Osteoblast (primary cell): ENCODE results near the gene IER3. TPM values are rescaled to one million over a fixed set of nuclear protein-coding genes. Genes with fewer than 3 reads are reported as not detected.

Experiments
- DNase-seq: peaks from one replicate; pipeline ENCODE4 v3.0.0; 2011; ENCODE audit warnings: low spot score, mixed read lengths; ENCODE audit not compliant: insufficient read length; ENCODE audit errors: missing footprints
- H2AFZ ChIP-seq: 2 replicates; pipeline ENCODE4 v1.6.0; 2011; ENCODE audit warnings: mild to moderate bottlenecking, low read length
- H3K27ac ChIP-seq: 2 replicates; pipeline ENCODE4 v1.5.1; 2011; ENCODE audit warnings: mild to moderate bottlenecking, low read depth, low read length, moderate library complexity
- H3K27me3 ChIP-seq: 2 replicates; pipeline ENCODE4 v1.6.0; 2012; ENCODE audit warnings: mild to moderate bottlenecking, control low read depth, inconsistent platforms, low read length, moderate library complexity; ENCODE audit not compliant: insufficient read depth
- H3K36me3 ChIP-seq: 2 replicates; pipeline ENCODE4 v1.5.1; 2011; ENCODE audit warnings: mild to moderate bottlenecking, low read length, control low read depth, moderate library complexity; ENCODE audit not compliant: insufficient read depth
- H3K4me1 ChIP-seq: 2 replicates; pipeline ENCODE4 v1.5.1; 2011; ENCODE audit warnings: mild to moderate bottlenecking, low read length, control low read depth, moderate library complexity; ENCODE audit not compliant: insufficient read depth
- H3K4me2 ChIP-seq: 2 replicates; pipeline ENCODE4 v1.6.0; 2011; ENCODE audit warnings: mild to moderate bottlenecking, low read length; ENCODE audit not compliant: insufficient read depth
- H3K4me3 ChIP-seq: fragments of 200-600 bp; sonication (generic); 3 replicates; pipeline ENCODE4 v1.5.1; 2012; ENCODE audit warnings: mild to moderate bottlenecking, low read length, inconsistent platforms; ENCODE audit not compliant: insufficient read depth
- H3K79me2 ChIP-seq: 2 replicates; pipeline ENCODE4 v1.6.0; 2012; ENCODE audit warnings: mild to moderate bottlenecking, low read length, control low read depth, inconsistent platforms; ENCODE audit not compliant: insufficient read depth
- H3K9me3 ChIP-seq: 2 replicates; pipeline ENCODE4 v1.5.1; 2011; ENCODE audit warnings: low read depth, low read length, control low read depth
- H4K20me1 ChIP-seq: 2 replicates; pipeline ENCODE4 v1.6.0; 2012; ENCODE audit warnings: mild to moderate bottlenecking, low read length, control low read depth; ENCODE audit not compliant: insufficient read depth
- total RNA-seq: library from RNA; depleted of rRNA; stranded (reverse); fragments of >200 nt; gene quantifications from 2 replicates; pipeline ENCODE4 v1.2.3, GENCODE V29; 2012
- TF ChIP-seq, protein P1 (sequence below): IDR thresholded peaks from 2 replicates; pipeline ENCODE4 v1.5.1; 2011; ENCODE audit warnings: mild to moderate bottlenecking, low read depth, low read length, moderate library complexity; ENCODE audit errors: extremely low read depth

The IER3 gene
- total RNA-seq, 1 donor: 54.6 TPM

DNA sequence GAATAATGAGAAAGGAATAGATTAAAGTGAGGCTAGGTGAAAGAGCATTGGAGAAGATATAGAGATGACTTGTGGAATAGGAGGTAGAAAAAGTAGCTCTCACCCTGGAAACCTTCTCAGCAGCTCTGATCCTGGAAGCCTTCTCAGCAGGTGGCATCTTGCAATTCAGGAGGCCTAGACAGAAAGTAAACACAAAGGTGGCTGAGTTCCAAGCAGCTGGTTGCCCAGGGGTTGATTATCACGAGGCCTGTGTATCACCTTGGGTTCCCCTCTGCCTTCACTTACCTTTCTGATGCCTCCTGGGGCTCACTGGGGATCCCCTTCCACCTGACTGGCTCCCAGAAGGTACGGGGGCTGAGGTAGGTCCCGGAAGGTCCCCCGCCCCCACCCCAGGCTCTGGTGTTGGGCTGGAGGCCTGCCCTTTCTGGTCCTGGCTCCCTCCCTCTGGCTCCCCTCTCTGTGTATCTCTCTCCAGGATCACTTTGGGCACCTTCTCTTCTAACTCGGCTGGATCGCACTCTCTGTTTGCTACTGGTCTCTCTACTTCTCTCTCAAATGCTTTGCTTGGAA lies 37.0 kb downstream of the IER3 start:
- peaks cover 6% of the 10 kb centered on the region for H3K4me1 ChIP-seq
- no peak overlapping the region for H3K4me2 ChIP-seq
- no peak overlapping the region for H3K4me3 ChIP-seq
- no peak overlapping the region for H3K27ac ChIP-seq
- no peaks in the 10 kb centered on the region for H3K27me3 ChIP-seq
- no peaks in the 10 kb centered on the region for H3K9me3 ChIP-seq
- TF ChIP-seq, protein P1, sequence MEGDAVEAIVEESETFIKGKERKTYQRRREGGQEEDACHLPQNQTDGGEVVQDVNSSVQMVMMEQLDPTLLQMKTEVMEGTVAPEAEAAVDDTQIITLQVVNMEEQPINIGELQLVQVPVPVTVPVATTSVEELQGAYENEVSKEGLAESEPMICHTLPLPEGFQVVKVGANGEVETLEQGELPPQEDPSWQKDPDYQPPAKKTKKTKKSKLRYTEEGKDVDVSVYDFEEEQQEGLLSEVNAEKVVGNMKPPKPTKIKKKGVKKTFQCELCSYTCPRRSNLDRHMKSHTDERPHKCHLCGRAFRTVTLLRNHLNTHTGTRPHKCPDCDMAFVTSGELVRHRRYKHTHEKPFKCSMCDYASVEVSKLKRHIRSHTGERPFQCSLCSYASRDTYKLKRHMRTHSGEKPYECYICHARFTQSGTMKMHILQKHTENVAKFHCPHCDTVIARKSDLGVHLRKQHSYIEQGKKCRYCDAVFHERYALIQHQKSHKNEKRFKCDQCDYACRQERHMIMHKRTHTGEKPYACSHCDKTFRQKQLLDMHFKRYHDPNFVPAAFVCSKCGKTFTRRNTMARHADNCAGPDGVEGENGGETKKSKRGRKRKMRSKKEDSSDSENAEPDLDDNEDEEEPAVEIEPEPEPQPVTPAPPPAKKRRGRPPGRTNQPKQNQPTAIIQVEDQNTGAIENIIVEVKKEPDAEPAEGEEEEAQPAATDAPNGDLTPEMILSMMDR: no peak
- H3K79me2 ChIP-seq: no peaks in the 10 kb centered on the region
- DNase-seq: no peak
- H3K36me3 ChIP-seq: peaks cover 77% of the 10 kb centered on the region
- H2AFZ ChIP-seq: no peak overlapping the region
- no peaks in the 10 kb centered on the region for H4K20me1 ChIP-seq

DNA sequence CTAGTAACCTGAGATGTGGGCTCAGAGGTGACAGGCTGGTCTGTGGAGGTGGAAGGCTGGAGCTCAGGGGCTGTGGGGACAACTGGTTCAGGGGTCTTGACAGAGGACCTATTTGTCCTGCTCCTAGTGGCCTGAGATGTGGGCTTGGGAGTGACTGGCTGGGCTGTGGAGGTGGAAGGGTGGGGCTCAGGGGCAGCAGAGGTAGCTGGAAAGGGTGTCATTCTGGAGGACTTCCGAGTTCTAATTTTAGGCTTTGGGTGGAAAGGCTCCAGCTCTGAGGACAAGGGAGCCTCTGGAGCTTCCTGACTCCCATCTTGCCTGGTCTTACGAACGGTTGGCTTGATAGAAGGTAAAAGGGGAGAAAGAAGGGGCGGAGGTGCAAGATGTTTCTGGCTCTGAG lies 38.7 kb downstream of the IER3 start:
- TF ChIP-seq, protein P1: no peak
- no peaks in the 10 kb centered on the region for H3K79me2 ChIP-seq
- peaks cover 63% of the 10 kb centered on the region for H3K36me3 ChIP-seq
- no peaks in the 10 kb centered on the region for H3K27me3 ChIP-seq
- no peak overlapping the region for H3K4me2 ChIP-seq
- no peak overlapping the region for H3K27ac ChIP-seq
- DNase-seq: no peak
- no peaks in the 10 kb centered on the region for H3K9me3 ChIP-seq
- H3K4me1 ChIP-seq: peaks cover 6% of the 10 kb centered on the region
- no peak overlapping the region for H3K4me3 ChIP-seq
- H4K20me1 ChIP-seq: no peaks in the 10 kb centered on the region
- H2AFZ ChIP-seq: no peak overlapping the region

DNA sequence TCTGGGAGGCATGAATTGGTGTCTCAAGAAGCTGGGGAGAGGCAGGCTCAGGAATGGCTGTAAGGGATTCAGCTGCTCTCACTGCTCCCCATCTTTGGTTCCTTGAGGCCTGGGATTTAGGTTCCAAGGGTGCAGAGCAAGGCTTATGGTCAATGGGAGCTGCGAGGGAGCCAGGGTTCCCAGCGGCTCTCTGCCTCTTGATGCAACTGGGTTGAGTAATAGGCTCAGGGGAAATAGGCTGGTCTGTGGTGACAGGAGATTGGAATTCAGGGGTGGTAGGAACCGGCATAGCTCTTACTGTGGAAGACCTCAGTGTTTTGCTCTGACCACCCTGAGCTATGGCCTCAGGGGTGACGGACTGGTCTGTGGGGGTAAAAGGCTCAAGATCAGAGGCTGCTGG lies 40.5 kb downstream of the IER3 start:
- Histone ChIP-seq H3K4me3 (no peak overlapping the region), H3K9me3 (no peaks in the 10 kb centered on the region), H2AFZ (no peak overlapping the region), H3K36me3 (peaks cover 55% of the 10 kb centered on the region), H3K4me1 (peaks cover 6% of the 10 kb centered on the region), H3K4me2 (no peak overlapping the region), H3K27me3 (no peaks in the 10 kb centered on the region), H3K27ac (no peak overlapping the region), H4K20me1 (no peaks in the 10 kb centered on the region), H3K79me2 (no peaks in the 10 kb centered on the region)
- no peak for DNase-seq
- TF ChIP-seq, protein P1: no peak

DNA sequence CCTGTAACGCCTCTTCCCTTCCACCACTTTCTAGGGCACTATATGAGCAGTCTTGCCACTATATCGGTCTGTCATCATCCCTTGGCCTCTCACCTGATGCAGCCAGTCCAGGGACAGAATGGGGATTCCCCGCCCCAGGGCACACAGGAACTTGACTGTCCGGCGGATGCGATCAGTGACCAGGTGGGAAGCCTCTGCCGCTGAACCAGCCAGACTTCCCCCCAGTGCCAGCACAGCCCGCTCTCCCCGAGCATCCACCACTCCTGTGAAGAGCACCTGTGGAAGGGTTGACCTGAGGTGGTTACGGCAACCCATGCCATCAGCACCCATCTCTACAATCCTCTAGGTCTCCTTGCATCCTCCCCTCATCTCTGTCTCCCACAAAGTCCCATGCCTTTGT lies 41.3 kb downstream of the IER3 start:
- H3K36me3 ChIP-seq: peaks cover 50% of the 10 kb centered on the region
- DNase-seq: no peak
- no peaks in the 10 kb centered on the region for H4K20me1 ChIP-seq
- no peaks in the 10 kb centered on the region for H3K79me2 ChIP-seq
- H3K4me3 ChIP-seq: no peak overlapping the region
- TF ChIP-seq, protein P1: no peak
- H3K4me1 ChIP-seq: peaks cover 6% of the 10 kb centered on the region
- H3K27ac ChIP-seq: no peak overlapping the region
- H3K27me3 ChIP-seq: no peaks in the 10 kb centered on the region
- H3K4me2 ChIP-seq: no peak overlapping the region
- no peaks in the 10 kb centered on the region for H3K9me3 ChIP-seq
- H2AFZ ChIP-seq: no peak overlapping the region
